ENCODE results near the gene NACC2. TPM values are rescaled to one million over a fixed set of nuclear protein-coding genes. Genes with fewer than 3 reads are reported as not detected.

Gene NACC2
- total RNA-seq, 4 donors from 2014 or later = 18.4 to 33.6 (median 22.4) TPM

GRCh38 chr9:136021872-136022681, 73.0 kb downstream of the NACC2 start:
- Histone ChIP-seq H3K27ac (no peak overlapping the region), H3K4me3 (replicated peaks in 1 of 3) (no peak overlapping the region), H3K9me3 (no peaks in the 10 kb centered on the region), H3K36me3 (no peaks in the 10 kb centered on the region), H3K4me1 (peaks cover 7 to 17% of the 10 kb centered on the region in 2 donors), H3K27me3 (no peaks in the 10 kb centered on the region)
- TF ChIP-seq POLR2A (IDR thresholded peaks at IDR 0.05) (no peak), CTCF (IDR thresholded peaks at IDR 0.05) (no peak)
- WGBS, 2 donors = 89 to 94% methylated on average over 8 to 9 of the region's 19 CpGs
- intact Hi-C loops (cut with DNase I) = no loop called here
- DNase-seq = no peak

- Histone ChIP-seq H3K4me1 (peaks cover 7 to 19% of the 10 kb centered on the region in 2 donors), H3K27me3 (no peaks in the 10 kb centered on the region), H3K9me3 (no peaks in the 10 kb centered on the region), H3K4me3 (replicated peaks in 1 of 3) (no peak overlapping the region), H3K36me3 (no peaks in the 10 kb centered on the region), H3K27ac (no peak overlapping the region)
- intact Hi-C loops (cut with DNase I) = no loop called here
- DNase-seq = no peak
- TF ChIP-seq CTCF (IDR thresholded peaks at IDR 0.05) (no peak), POLR2A (IDR thresholded peaks at IDR 0.05) (no peak)
- WGBS, 2 donors = 83 to 90% methylated on average over 25 of the region's 25 CpGs
These were observed 73.8 kb downstream of the NACC2 start for GRCh38 chr9:136021171-136021871.

- Histone ChIP-seq H3K27me3 (no peaks in the 10 kb centered on the region), H3K9me3 (no peaks in the 10 kb centered on the region), H3K4me3 (replicated peaks in 1 of 3) (no peak overlapping the region), H3K4me1 (peaks cover 9 to 22% of the 10 kb centered on the region in 2 donors), H3K27ac (no peak overlapping the region), H3K36me3 (no peaks in the 10 kb centered on the region)
- no peak for TF ChIP-seq POLR2A (IDR thresholded peaks at IDR 0.05)
- TF ChIP-seq CTCF (IDR thresholded peaks at IDR 0.05) = no peak
- no peak for DNase-seq
- 84 to 87% methylated on average over 9 of the region's 9 CpGs for WGBS, 2 donors
- intact Hi-C loops (cut with DNase I) = no loop called here
These were observed 74.4 kb downstream of the NACC2 start for GRCh38 chr9:136020671-136021070.

- no peak overlapping the region for H3K27ac ChIP-seq
- 87 to 95% methylated on average over 13 to 16 of the region's 16 CpGs for WGBS, 2 donors
- TF ChIP-seq POLR2A (IDR thresholded peaks at IDR 0.05) = no peak
- TF ChIP-seq CTCF (IDR thresholded peaks at IDR 0.05) = no peak
- intact Hi-C loops (cut with DNase I) = no loop called here
- no peaks in the 10 kb centered on the region for H3K9me3 ChIP-seq
- H3K4me1 ChIP-seq = peaks cover 13 to 27% of the 10 kb centered on the region in 2 donors
- no peak for DNase-seq
- H3K27me3 ChIP-seq = no peaks in the 10 kb centered on the region
- H3K36me3 ChIP-seq = no peaks in the 10 kb centered on the region
- H3K4me3 ChIP-seq (replicated peaks in 1 of 3) = no peak overlapping the region
These were observed 74.9 kb downstream of the NACC2 start for GRCh38 chr9:136020206-136020605.

- no peaks in the 10 kb centered on the region for H3K36me3 ChIP-seq
- 92 to 95% methylated on average over 9 to 17 of the region's 19 CpGs for WGBS, 2 donors
- no peaks in the 10 kb centered on the region for H3K27me3 ChIP-seq
- H3K9me3 ChIP-seq = no peaks in the 10 kb centered on the region
- DNase-seq = no peak
- peaks cover 15 to 28% of the 10 kb centered on the region in 2 donors for H3K4me1 ChIP-seq
- H3K27ac ChIP-seq = no peak overlapping the region
- no peak overlapping the region for H3K4me3 ChIP-seq (replicated peaks in 1 of 3)
- intact Hi-C loops (cut with DNase I) = no loop called here
- no peak for TF ChIP-seq POLR2A (IDR thresholded peaks at IDR 0.05)
- no peak for TF ChIP-seq CTCF (IDR thresholded peaks at IDR 0.05)
These were observed 75.4 kb downstream of the NACC2 start for GRCh38 chr9:136019681-136020060.
